ENCODE measurements around the gene NTPCR.

Gene NTPCR

DNA sequence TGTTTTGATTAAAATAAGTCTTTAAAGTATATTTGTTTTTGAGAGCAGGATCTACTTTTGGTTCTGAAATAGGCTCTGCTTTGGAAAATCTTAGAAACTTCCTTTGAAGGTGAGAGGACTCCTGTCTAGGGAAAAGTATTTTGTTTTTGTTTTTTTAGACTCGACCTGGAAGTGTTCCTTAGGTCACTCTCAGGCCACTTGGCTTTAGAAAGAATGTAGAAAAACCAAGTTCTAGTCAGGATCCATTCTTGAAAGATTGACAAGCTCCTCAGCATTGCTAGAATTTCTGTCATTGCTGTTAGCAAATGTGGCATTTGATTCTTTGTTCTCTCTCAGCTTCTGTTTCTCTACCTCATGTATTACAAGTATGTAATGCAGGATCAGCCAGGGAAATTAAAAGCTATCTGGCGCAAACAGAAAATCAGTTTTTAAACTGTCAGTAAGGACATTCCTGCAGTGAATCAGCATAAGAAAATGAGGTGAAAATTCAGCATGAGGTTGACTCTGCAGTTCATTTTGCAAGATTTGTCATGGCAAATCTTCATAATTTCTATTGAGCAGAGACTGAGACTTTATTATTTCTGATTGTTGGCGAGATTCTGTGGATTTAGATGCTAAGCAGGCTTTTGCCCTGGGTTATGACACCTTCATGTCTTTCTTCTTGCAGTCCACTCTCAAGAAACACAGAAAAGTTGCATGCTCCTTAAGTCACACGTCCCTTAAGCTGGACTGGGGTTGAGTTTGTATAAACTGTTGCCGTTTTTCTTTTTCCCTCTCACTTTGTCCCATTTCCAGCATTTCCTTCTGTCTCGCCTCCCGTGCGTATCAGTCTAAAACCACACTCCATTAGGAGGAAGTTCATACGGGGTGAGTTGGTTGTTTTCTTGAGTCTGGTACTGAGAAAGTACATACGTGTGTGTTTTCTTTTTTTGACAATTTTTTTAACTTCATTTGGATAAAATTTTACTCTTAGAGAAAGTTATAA lies 12.6 kb downstream of the NTPCR start:
- no peak for DNase-seq (ENCODE audit: low read depth)

DNA sequence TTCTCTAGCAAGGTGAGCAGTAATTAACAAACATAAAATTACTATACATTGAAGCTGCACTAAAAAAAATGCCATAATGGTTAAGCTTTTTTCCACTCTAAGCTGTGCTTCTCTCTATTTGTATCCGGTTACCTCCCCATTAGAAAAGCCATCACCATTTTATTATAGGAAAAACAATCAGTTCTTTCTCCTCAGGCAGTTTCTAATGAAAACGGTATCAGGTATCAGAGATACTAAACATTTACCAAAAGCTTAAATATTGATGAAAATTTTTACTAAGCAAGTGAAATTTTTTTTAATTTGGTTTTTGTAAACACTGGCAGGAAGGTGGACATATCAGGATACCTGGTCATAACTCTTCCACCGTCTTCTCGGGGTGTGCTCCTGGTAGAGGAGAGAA lies 14.2 kb downstream of the NTPCR start:
- DNase-seq (ENCODE audit: low read depth) = no peak

DNA sequence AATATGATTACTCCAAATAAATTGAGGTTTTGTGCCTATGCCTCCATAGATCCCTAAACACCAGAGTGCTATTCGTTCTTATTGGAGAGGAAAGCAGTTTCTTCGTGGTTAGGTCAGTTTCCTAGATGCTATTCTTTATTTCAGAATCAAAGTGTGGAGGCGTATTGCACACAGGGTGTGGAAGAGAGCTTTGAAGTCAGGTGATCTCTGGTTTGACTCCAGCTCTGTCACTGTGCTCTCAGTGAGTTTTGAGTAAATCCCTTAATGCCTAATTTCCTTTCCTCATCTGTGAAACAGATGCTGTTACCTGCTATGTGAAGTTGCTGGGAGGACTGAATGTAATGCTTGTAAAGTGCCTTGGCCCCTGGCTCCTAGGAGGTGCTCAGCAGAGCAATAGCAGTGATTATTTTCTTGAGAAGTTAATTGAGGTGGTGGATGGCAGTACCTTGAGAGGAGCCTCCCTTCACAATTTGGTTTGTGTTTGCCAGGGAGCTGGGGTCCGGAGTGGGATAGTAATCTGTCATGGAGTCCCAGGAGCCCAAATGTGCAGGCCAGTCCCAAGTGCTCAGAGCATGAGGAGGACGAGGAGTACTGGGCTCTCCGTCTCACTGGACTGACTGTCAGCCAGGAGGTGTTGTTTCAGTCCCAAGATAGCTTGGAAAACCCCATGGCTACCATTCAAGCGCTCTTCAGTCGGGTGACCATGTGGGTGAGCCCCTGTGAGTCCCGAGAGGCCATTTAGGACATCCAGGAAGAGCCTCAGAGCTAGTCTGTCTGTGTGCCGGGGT lies 14.9 kb downstream of the NTPCR start:
- no peak for DNase-seq (ENCODE audit: low read depth)

DNA sequence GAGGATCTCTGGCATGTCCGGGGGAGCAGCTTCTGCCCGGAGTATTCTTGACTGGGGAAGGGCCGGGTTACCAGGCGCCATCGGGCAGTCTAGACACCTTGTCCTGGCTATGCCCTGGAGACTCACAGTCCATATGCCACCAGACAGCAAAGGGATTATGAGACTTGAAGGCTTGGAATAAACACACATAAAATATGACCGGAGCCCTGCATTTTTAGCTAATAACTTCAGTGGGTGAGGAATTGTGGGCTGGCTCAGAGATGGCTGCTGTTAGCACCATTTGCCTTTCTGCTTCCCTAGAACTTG lies 15.5 kb downstream of the NTPCR start:
- no peak for DNase-seq (ENCODE audit: low read depth)

DNA sequence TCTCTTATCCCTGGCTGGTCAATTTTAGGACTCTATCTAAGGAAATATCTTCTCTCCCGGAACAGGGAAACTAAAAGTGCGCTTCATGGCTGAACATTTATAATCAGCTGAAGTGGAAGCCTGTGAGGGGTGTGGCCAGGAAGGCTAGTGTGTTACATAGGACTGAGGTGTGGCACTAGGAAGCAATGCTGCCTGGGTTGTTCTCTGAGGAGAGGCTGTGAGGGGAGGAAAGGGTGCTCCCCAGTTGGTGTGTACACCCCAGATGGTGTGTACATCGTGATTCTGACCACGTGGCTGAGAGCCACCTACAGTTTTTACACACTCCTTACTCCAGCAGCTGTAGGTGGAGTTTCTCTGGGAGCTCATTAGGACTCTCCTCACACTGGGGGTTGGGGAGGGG lies 16.3 kb downstream of the NTPCR start:
- DNase-seq (ENCODE audit: low read depth) = no peak

DNA sequence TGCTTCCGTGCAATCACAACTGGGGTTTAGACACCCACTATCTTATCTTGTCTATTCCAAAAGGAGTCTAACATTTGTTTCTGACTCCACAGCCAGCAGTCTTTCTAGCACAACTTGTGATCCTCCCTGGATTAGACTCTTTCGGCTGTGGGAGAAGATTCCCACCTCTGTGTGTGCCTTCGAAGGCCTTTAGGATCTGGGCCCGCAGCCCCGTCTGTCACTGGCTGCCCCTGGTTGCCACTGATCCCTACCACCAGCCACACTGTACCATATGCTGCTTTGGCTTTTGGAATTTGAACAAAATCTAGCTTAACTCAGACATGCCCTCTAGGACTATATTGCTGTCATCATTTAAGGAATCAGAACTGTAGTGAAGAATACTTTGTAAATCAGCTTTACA lies 18.0 kb downstream of the NTPCR start:
- no peak for DNase-seq (ENCODE audit: low read depth)

DNA sequence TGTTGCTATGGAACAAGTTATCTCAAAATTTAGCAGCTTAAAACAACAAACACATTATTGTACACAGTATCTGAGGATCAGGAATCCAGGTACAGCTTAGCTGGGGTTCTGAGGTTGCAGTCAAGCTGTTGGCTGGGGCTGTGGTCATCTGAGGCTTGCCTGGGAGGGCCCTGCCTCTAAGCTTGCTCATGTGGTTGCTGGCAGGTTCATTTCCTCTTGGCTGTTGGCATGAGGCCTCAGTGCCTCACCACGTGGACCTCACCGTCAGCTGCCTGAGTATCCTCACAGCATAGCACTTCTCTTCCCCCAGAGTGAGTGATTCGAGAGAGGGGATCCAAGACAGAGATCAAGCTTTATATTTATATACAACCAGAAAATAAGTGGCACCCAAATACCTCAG lies 18.6 kb downstream of the NTPCR start:
- DNase-seq (ENCODE audit: low read depth) = no peak

DNA sequence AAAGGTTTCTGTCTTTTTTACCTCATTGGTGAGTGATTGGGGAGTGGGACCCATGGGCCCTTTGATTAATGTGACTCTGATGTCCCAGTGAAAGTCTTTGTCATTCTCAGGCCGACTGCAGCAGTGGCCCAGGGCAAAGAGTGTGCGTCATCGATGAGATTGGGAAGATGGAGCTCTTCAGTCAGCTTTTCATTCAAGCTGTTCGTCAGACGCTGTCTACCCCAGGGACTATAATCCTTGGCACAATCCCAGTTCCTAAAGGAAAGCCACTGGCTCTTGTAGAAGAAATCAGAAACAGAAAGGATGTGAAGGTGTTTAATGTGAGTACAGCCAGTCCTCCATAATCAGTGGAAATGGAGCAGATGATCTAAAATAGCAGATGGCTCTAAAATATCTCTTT lies 19.4 kb downstream of the NTPCR start:
- no peak for DNase-seq (ENCODE audit: low read depth)

DNA sequence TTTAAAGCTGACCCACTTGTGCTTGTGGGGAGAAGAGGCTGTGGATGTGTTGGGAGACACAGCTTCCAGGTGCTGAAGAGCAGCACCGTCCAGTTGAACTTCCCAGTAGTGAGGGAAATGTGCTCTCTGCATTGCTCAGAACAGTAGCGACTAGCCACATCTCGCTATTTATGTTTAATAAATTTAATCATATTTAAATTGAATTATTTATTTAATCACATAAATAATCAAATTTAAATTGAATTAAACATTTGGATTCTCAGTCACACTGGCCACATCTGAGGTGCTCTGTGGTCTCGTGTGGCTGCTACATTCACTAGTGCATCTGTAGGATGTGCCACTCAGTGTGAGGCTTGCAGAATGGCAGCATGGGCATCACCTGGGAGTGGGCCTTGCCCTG lies 20.1 kb downstream of the NTPCR start:
- no peak for DNase-seq (ENCODE audit: low read depth)

DNA sequence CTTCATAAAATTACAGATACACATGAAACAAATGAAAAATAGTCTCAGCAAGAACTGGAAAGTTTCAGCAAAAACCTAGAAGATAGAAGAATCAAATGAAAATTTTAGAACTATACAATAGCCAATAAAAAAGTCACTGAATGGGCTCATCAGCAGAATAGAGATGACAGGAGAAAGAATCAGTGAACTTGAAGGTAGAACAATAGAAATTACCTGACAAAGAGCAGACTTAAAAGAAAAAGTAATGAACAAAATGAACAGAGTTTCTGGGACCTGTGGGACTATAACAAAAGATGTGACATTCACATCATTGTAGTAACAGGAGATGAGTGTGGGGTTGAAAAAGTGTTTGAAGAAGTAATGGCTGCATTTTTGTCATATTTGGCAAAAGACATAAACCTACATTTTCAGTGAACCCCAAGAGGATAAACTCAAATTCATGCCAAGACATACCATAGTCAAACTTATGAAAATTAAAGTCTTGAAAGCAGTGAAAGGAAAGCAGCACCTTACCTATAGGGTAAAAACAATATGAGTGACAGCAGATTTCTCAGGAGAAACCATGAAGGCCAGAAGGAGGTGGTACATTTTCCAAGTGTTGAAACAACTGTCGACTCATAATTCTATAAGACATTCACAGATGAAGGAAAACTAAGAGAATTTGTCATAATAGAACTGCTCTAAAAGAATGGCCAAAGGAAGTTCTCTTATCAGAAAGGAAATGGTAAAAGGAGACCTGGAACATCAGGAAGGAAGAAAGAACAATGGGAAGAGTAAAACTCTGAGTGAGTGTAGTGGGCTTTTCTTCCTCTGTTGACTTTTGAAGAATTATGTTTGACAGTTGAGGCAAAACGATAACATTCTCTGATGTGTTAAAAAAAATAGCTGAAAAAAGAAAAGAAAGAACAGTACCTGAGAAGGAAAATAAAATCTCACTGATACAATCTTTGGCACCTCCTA lies 23.5 kb downstream of the NTPCR start:
- DNase-seq (ENCODE audit: low read depth) = no peak

DNA sequence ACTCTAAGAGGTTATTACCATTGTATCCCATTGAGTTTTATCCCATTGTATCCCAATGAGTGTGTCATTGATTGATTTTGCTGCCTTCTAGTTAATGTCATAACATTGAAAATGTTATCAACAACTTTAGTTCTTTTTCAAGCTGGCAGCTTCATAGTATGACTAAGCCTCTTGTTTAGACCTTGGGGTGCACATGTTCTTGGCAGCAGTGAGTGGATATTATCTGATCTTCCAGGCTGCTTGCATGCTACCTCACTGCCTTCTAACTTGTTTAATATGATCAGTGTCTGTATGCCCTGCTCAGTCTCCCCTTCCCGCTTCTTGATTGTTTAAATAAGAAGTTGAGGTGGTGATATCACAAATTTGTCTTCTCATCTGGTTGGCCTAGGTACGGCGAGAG lies 24.6 kb downstream of the NTPCR start:
- DNase-seq (ENCODE audit: low read depth) = no peak

DNA sequence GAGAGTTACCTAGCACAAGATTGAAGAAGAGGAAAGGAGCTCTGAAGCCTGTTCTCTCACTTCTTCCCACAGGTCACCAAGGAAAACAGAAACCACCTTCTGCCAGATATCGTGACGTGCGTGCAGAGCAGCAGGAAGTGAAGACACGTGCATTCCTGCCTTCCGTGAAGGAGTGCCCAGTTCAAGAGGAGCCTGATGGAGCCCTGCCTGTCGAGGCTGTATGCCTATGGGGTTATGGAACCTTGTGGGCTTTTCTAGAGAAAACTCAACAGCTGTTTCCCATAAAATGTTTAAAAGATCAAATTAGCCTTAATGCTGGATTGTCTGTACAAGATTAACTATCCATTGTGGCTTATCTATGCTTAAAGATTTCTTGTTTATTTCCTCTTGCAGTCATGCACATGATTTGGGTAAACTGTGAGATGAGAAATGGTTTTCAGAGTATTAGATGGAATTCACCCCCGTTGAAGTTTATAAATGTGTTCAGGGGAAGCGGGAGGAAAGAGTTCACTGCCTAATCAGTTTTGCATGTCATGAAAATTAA lies 27.8 kb downstream of the NTPCR start:
- no peak for DNase-seq (ENCODE audit: low read depth)

DNA sequence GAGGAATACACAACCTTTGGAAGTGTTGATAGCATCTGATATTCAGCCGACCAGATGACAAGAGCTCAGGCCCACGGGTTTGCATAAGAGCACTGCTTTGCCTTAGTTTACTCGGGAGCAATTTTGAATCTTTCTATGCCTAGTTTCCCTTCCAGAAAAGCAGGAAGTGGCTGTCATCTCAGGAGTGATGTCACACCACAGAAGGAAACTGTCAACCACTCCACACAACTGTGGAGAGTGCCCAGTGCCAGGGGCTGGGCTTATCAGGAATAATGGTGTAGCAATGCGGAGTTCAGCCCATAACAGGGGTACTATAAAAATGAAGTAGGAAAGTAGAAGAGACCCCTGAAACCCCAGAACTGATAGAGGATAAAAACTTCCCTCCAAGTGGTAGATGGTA lies 28.4 kb downstream of the NTPCR start:
- no peak for DNase-seq (ENCODE audit: low read depth)

DNA sequence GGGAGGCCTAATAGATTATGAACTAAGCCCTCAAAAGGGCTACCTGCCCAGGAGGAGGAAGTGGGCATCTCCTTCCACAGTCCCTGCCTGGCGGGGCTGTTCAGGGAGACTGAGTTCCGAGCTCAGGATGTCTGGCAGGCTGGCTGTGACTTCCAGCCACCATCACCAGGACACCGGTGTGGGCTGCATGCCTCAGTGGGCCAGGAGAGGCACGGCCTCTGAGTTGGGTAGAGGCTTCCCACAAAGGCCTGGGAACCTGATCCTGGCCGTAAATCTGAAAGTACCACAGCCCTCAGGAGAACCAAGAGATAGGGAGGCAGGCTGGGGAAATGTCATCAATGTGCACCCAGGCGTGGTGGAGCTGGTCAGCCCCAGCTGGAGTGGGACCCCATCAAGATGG lies 29.1 kb downstream of the NTPCR start:
- DNase-seq (ENCODE audit: low read depth) = no peak

DNA sequence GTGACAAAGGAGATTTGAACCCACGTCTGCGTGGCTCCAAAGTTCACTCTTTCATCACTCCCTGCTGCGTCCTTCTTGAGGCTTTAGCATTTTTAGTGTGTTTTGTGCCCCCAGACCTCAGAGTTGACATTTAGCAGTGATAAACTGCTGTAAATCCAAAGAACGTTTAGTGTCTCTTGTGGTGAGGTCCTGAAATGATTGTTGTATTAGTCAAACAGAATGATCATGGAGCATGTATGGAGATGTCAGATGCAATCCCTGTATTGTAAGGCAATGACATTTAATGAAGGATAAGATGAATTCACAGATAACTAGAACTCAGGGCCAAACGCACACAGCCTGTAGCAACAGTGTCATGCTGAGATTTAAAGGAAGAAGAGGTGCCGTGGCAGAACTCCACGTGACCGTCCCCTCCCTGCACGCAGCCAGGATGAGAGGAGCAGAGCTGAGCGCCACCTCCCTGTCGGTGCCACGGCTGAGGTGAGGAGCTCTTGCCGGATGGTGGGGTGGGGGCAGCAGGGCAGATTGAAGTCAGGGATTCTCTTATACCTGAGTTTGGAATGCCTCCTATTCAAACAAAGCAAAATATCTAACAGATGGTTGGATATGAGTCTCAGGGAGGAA lies 30.1 kb downstream of the NTPCR start:
- DNase-seq (ENCODE audit: low read depth) = no peak

DNA sequence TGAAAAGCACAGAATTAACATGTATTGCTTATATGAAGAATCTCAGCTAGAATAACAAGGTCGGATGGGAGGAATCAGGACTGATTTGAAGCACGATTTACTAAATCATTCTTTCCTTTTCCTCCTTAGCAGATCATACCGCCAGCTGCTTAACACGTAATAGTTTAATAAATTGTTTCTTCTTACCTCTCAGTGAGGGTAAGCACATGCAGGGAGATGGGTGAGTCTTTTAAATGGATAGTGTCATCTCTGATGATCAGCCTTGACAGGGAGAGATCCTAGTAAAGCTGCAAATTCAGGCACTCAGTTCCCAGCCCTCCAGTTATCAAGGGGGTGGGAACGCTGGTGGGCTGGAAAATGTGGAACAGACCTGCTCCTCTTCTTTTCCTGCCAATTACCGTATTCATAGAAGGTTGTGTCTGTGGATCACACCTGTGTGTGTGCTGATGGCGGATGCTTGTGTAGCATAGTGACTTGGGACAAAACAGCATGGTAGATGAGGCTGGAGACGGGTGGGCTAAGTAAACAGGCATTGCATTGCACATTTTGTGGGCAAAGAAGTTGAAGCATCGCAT lies 30.7 kb downstream of the NTPCR start:
- no peak for DNase-seq (ENCODE audit: low read depth)

DNA sequence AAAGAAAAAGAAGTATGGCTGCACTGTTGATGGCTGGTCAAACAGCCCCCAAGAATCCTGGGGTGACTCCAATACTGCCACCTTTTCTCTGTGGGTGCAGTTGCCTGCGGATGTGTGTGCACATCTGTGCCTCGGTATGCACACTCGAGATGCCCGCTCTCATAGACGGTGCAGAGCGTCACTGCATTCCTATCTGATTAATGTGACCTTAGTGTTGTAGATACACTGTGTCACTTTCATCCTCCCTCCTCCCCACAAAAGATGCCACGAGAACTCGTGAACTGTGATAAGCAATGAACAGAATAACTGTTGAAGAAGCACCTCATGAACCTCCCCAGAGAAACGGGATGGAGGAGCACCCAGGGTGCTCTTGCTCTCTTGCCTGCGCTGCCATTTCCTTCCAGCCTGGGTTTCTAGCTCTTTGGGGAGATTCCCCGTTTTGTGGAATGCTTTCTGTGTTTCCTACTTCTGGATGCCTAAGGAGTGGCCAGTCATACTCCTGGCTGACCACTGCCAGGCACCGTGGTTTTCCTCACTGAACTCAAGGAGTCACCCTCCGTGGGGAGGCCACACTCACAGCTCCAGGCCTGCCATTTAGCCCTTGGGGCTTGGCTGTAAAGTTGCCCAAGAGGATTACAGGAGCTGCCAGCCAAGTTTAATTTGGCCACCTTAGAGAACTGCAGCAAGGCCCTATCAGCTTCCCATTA lies 32.0 kb downstream of the NTPCR start:
- DNase-seq (ENCODE audit: low read depth) = no peak

DNA sequence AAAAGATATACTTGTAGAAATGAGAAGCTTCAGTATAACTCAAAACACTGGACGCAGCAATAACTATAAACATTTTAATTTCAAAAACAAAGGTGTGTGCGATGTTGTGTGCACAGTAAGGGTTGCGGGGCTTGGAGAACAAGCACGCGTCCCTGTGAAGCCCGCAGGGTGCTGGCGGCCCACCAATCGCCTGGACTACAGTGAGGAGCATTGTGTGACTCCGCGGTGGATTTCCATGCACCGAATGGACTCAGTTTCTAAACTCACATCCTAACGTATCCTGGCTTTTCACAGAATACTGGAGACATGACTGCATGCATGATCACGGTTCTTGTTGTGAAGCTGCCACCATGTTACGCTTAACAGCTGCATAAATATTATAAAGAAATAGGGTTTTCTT lies 33.0 kb downstream of the NTPCR start:
- no peak for DNase-seq (ENCODE audit: low read depth)

DNA sequence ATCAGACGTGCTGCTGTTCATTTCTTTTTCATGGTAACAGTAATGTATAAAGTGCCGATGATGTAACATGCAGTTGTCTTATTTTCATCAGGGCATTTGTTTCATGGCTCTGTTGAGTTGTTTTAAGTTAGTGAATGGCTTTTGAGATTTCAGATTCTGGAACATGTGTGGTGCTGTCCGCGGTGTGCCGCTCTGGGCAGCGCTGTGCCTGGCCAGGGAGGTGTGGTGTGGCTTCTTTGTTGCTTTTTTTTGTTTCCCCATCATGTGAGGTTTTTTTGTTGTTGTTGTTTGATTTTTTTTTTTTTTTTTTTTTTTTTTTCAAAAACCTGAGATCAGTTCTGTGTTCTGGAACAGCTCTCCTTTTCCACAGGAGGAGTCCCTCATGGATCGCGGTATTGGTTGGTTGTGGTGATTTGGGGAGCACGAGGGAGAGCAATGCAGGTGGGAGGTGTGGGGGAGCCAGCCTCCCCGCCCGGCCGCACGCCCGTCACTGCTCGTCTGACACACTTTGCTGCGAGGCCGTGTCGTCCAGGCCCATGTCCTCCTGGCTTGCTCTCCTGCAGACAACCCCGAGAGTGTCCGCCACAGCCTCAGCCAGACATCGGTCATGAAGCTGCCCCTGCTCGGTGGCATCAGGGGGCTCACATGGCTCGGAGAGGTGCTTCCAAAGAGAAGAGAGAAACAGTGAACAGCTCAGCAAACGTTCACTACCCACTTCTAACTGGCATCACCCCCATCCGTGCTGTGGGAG lies 33.6 kb downstream of the NTPCR start:
- DNase-seq (ENCODE audit: low read depth) = no peak
